ENCODE data around the gene MUCL3. TPM values are rescaled to one million over a fixed set of nuclear protein-coding genes. Genes with fewer than 3 reads are reported as not detected.

Gene MUCL3
- total RNA-seq, 1 experiment from 2014 or later, result not detected

- Histone ChIP-seq H3K4me1 (peaks cover 21% of the 10 kb centered on the region), H3K36me3 (ENCODE audit: control insufficient read depth, insufficient read depth, low read length) (no peaks in the 10 kb centered on the region), H3K4me3 (ENCODE audit: low read depth, low read length) (no peak overlapping the region), H3K9me3 (peaks cover 5% of the 10 kb centered on the region; the same call in 1 of the 2 replicates), H3K27me3 (replicated peaks; ENCODE audit: control insufficient read depth, insufficient read depth, low read length) (no peaks in the 10 kb centered on the region)
- peak overlapping the region; percentile 91 for H3K27ac Mint-ChIP-seq (ENCODE audit: unreplicated experiment)
- no peak for DNase-seq
- CTCF ChIA-PET, result interaction anchor here (1.5 kb wide), 1 partner anchor 19 kb away, joined by 8 read pairs; the partner anchor contains the start of gene VARS2
- POLR2A ChIA-PET, result no interaction called here
- no peaks in the 10 kb centered on the region for H3K36me3 Mint-ChIP-seq (ENCODE audit: insufficient read depth, unreplicated experiment)
- BruUV-seq (replicated peaks), result no TSS peak
- H3K9me3 Mint-ChIP-seq (ENCODE audit: unreplicated experiment), result peaks cover 17% of the 10 kb centered on the region
- intact Hi-C loops (cut with micrococcal nuclease; ENCODE audit: unreplicated experiment), result loop anchor here (5.0 kb wide), 1 partner anchor 109 kb away; no protein-coding TSS in a partner anchor
- TF ChIP-seq CTCF (IDR thresholded peaks at IDR 0.05; ENCODE audit: insufficient read depth in 1 of 2, low read depth in 1 of 2, low read length in 1 of 2, severe bottlenecking in 1 of 2, unreplicated experiment in 1 of 2), result no peak
- no peaks in the 10 kb centered on the region for H3K27me3 Mint-ChIP-seq (ENCODE audit: insufficient read depth, unreplicated experiment)
- H3K4me3 Mint-ChIP-seq (ENCODE audit: unreplicated experiment), result no peak overlapping the region
- peaks cover 36% of the 10 kb centered on the region for H3K4me1 Mint-ChIP-seq (ENCODE audit: low read depth, unreplicated experiment)
These were observed 8.0 kb upstream of the MUCL3 start for GRCh38 chr6:30932665-30933365.

- peaks cover 24% of the 10 kb centered on the region for H3K4me1 ChIP-seq
- intact Hi-C loops (cut with micrococcal nuclease; ENCODE audit: unreplicated experiment), result no loop called here
- Mint-ChIP-seq H3K27ac (ENCODE audit: unreplicated experiment) (peak overlapping the region; percentile 91), H3K9me3 (ENCODE audit: unreplicated experiment) (peaks cover 8% of the 10 kb centered on the region), H3K4me3 (ENCODE audit: unreplicated experiment) (no peak overlapping the region), H3K27me3 (ENCODE audit: insufficient read depth, unreplicated experiment) (no peaks in the 10 kb centered on the region), H3K36me3 (ENCODE audit: insufficient read depth, unreplicated experiment) (no peaks in the 10 kb centered on the region), H3K4me1 (ENCODE audit: low read depth, unreplicated experiment) (peaks cover 36% of the 10 kb centered on the region)
- DNase-seq, result no peak
- CTCF ChIA-PET, result no interaction called here
- TF ChIP-seq CTCF (IDR thresholded peaks at IDR 0.05; ENCODE audit: insufficient read depth in 1 of 2, low read depth in 1 of 2, low read length in 1 of 2, severe bottlenecking in 1 of 2, unreplicated experiment in 1 of 2), result no peak
- no peaks in the 10 kb centered on the region for H3K27me3 ChIP-seq (replicated peaks; ENCODE audit: control insufficient read depth, insufficient read depth, low read length)
- POLR2A ChIA-PET, result no interaction called here
- BruUV-seq (replicated peaks), result no TSS peak
- H3K36me3 ChIP-seq (ENCODE audit: control insufficient read depth, insufficient read depth, low read length), result no peaks in the 10 kb centered on the region
- H3K9me3 ChIP-seq, result no peaks in the 10 kb centered on the region
- H3K4me3 ChIP-seq (ENCODE audit: low read depth, low read length), result no peak overlapping the region
These were observed 5.8 kb upstream of the MUCL3 start for GRCh38 chr6:30935018-30935417.

GRCh38 chr6:30937265-30937664, 3.5 kb upstream of the MUCL3 start:
- no peak for DNase-seq
- no peak for TF ChIP-seq CTCF (IDR thresholded peaks at IDR 0.05; ENCODE audit: insufficient read depth in 1 of 2, low read depth in 1 of 2, low read length in 1 of 2, severe bottlenecking in 1 of 2, unreplicated experiment in 1 of 2)
- POLR2A ChIA-PET, result no interaction called here

More at GRCh38 chr6:30937265-30937664, 3.5 kb upstream of the MUCL3 start:
- H3K27ac Mint-ChIP-seq (ENCODE audit: unreplicated experiment), result no peak overlapping the region
- no peaks in the 10 kb centered on the region for H3K27me3 Mint-ChIP-seq (ENCODE audit: insufficient read depth, unreplicated experiment)
- Histone ChIP-seq H3K4me1 (peaks cover 24% of the 10 kb centered on the region), H3K36me3 (ENCODE audit: control insufficient read depth, insufficient read depth, low read length) (no peaks in the 10 kb centered on the region), H3K4me3 (ENCODE audit: low read depth, low read length) (no peak overlapping the region), H3K9me3 (no peaks in the 10 kb centered on the region), H3K27me3 (replicated peaks; ENCODE audit: control insufficient read depth, insufficient read depth, low read length) (no peaks in the 10 kb centered on the region)
- H3K36me3 Mint-ChIP-seq (ENCODE audit: insufficient read depth, unreplicated experiment), result no peaks in the 10 kb centered on the region
- CTCF ChIA-PET, result no interaction called here
- no TSS peak for BruUV-seq (replicated peaks)
- H3K4me1 Mint-ChIP-seq (ENCODE audit: low read depth, unreplicated experiment), result peaks cover 32% of the 10 kb centered on the region
- H3K4me3 Mint-ChIP-seq (ENCODE audit: unreplicated experiment), result no peak overlapping the region
- intact Hi-C loops (cut with micrococcal nuclease; ENCODE audit: unreplicated experiment), result no loop called here
- H3K9me3 Mint-ChIP-seq (ENCODE audit: unreplicated experiment), result peaks cover 8% of the 10 kb centered on the region

All from Caco-2 (cell line).